Measurements from ENCODE around the gene CPB2.

GRCh38 chr13:46039411-46040182 is 65.2 kb downstream of the CPB2 start:
- no peak for TF ChIP-seq CTCF (IDR thresholded peaks at IDR 0.05; ENCODE audit: low read depth, low read length, poor library complexity, severe bottlenecking)
- no peak for TF ChIP-seq EZH2phosphoT487 (IDR thresholded peaks at IDR 0.05; ENCODE audit: borderline replicate concordance, low read length)

Measured in DOHH2 (cell line).